COLO668 (cell line): ENCODE results near the gene VCL.

Source experiments
- DNase-seq: peaks from one replicate; lab custom pipeline; 2025; ENCODE audit not compliant: unreplicated experiment; lab: John Stamatoyannopoulos, UW

The VCL gene

GRCh38 chr10:74067373-74068352, 69.7 kb downstream of the VCL start:
- DNase-seq = no peak

- DNase-seq = no peak
These were observed 73.2 kb downstream of the VCL start for GRCh38 chr10:74071157-74071556.

GRCh38 chr10:74072503-74072902, 74.6 kb downstream of the VCL start:
- DNase-seq = no peak

GRCh38 chr10:74075906-74076305, 78.0 kb downstream of the VCL start:
- no peak for DNase-seq

GRCh38 chr10:74076961-74077360, 79.0 kb downstream of the VCL start:
- DNase-seq = no peak

GRCh38 chr10:74077416-74077815, 79.5 kb downstream of the VCL start:
- no peak for DNase-seq

- DNase-seq = no peak
These were observed 80.1 kb downstream of the VCL start for GRCh38 chr10:74078037-74078436.

- DNase-seq = no peak
These were observed 81.4 kb downstream of the VCL start for GRCh38 chr10:74079028-74079935.

- DNase-seq = no peak
These were observed 82.1 kb downstream of the VCL start for GRCh38 chr10:74079936-74080590.

GRCh38 chr10:74081192-74081803, 83.4 kb downstream of the VCL start:
- DNase-seq = peak; percentile 12

- DNase-seq = no peak
These were observed 84.2 kb downstream of the VCL start for GRCh38 chr10:74081941-74082718.

GRCh38 chr10:74083304-74083703, 85.4 kb downstream of the VCL start:
- DNase-seq = no peak

- no peak for DNase-seq
These were observed 87.0 kb downstream of the VCL start for GRCh38 chr10:74084955-74085354.

- DNase-seq = no peak
These were observed 88.4 kb downstream of the VCL start for GRCh38 chr10:74086317-74086716.

- no peak for DNase-seq
These were observed 90.8 kb downstream of the VCL start for GRCh38 chr10:74088722-74089121.

GRCh38 chr10:74092372-74092771, 94.5 kb downstream of the VCL start:
- DNase-seq = no peak

GRCh38 chr10:74093530-74094164, 95.7 kb downstream of the VCL start:
- DNase-seq = no peak

GRCh38 chr10:74094231-74094630, 96.3 kb downstream of the VCL start:
- no peak for DNase-seq

- no peak for DNase-seq
These were observed 98.9 kb downstream of the VCL start for GRCh38 chr10:74096777-74097176.

- DNase-seq = no peak
These were observed 99.9 kb downstream of the VCL start for GRCh38 chr10:74097776-74098175.
